SK-N-SH (cell line): ENCODE data around the gene RASGRF2. TPM values are rescaled to one million over a fixed set of nuclear protein-coding genes. Genes with fewer than 3 reads are reported as not detected.

ENCODE experiments used
- CTCF ChIA-PET: fragments of 300-600, 350-600 bp; formaldehyde crosslinking; extraction: SDS; loops from one replicate; lab custom pipeline; 2021; lab: Yijun Ruan, JAX
- POLR2A ChIA-PET: fragments of 350-600 bp; sonication (Branson Sonifier 250); formaldehyde crosslinking; extraction: SDS; loops from one replicate; lab custom pipeline; 2020; ENCODE audit warnings: antibody characterized with exemption, inconsistent platforms; lab: Yijun Ruan, JAX
- DNase-seq: peaks from one replicate; pipeline ENCODE4 v3.0.0; 2012
- H2AFZ ChIP-seq: fragments of 200-600 bp; sonication (generic); 2 replicates; pipeline ENCODE4 v1.8.1; 2016; ENCODE audit warnings: antibody characterized with exemption, mild to moderate bottlenecking, low read depth
- H3F3A ChIP-seq: fragments of 200-600 bp; sonication (generic); replicated peaks from 2 replicates; pipeline ENCODE3; 2016; ENCODE audit warnings: antibody characterized with exemption, mild to moderate bottlenecking; ENCODE audit not compliant: insufficient read depth
- H3K27ac ChIP-seq, 2 experiments: fragments of 200-500 bp in 1 of 2; fragments of 200-600 bp in 1 of 2; sonication (Bioruptor generic) in 1 of 2; sonication (generic), shearing (Covaris generic) in 1 of 2; 2 replicates each; pipeline versions ENCODE4 v1.5.1 to v1.6.1; 2014 to 2016; ENCODE audit warnings: low read depth in 2 of 2, inconsistent platforms in 1 of 2, low read length in 1 of 2, mild to moderate bottlenecking in 1 of 2, mixed read lengths in 1 of 2
- H3K27me3 ChIP-seq: fragments of 200-600 bp; sonication (generic), shearing (Covaris generic); 2 replicates; pipeline ENCODE4 v1.6.1; 2016; ENCODE audit warnings: mixed run types; ENCODE audit not compliant: insufficient read depth
- H3K36me3 ChIP-seq, 2 experiments: fragments of 200-500 bp in 1 of 2; fragments of 200-600 bp in 1 of 2; sonication (Bioruptor generic) in 1 of 2; sonication (generic) in 1 of 2; replicated peaks in 1 of 2; 2 replicates each; pipeline versions ENCODE3 to v1.5.1; 2014 to 2016; ENCODE audit warnings: low read length in 1 of 2, mild to moderate bottlenecking in 1 of 2; ENCODE audit not compliant: insufficient read depth in 2 of 2, control insufficient read depth in 1 of 2
- H3K4me1 ChIP-seq, 2 experiments: fragments of 200-500 bp in 1 of 2; fragments of 200-600 bp in 1 of 2; sonication (Bioruptor generic) in 1 of 2; sonication (generic), shearing (Covaris generic) in 1 of 2; 2 replicates each; pipeline versions ENCODE4 v1.5.1 to v1.6.1; 2014 to 2016; ENCODE audit warnings: low read depth in 1 of 2, low read length in 1 of 2, mixed run types in 1 of 2; ENCODE audit not compliant: insufficient read depth in 2 of 2, control insufficient read depth in 1 of 2
- H3K4me2 ChIP-seq: fragments of 200-600 bp; sonication (generic), shearing (Covaris generic); 2 replicates; pipeline ENCODE4 v1.6.1; 2017; ENCODE audit warnings: mixed run types
- H3K4me3 ChIP-seq, 2 experiments: fragments of 200-500 bp in 1 of 2; fragments of 200-600 bp in 1 of 2; sonication (Bioruptor generic) in 1 of 2; sonication (generic), shearing (Covaris generic) in 1 of 2; 2 replicates each; pipeline versions ENCODE4 v1.5.1 to v1.8.1; 2014 to 2016; ENCODE audit warnings: low read depth in 2 of 2, inconsistent platforms in 1 of 2, low read length in 1 of 2, mild to moderate bottlenecking in 1 of 2, mixed read lengths in 1 of 2, moderate library complexity in 1 of 2
- H3K79me2 ChIP-seq: fragments of 200-600 bp; sonication (generic); 2 replicates; pipeline ENCODE4 v1.8.1; 2017; ENCODE audit warnings: mild to moderate bottlenecking; ENCODE audit not compliant: insufficient read depth
- H3K9ac ChIP-seq: fragments of 200-600 bp; sonication (generic); 2 replicates; pipeline ENCODE4 v1.6.1; 2017; ENCODE audit warnings: mixed run types
- H3K9me2 ChIP-seq: fragments of 200-600 bp; sonication (generic); 2 replicates; pipeline ENCODE4 v1.6.1; 2017; ENCODE audit warnings: mixed run types
- H3K9me3 ChIP-seq: fragments of 200-600 bp; sonication (generic); 2 replicates; pipeline ENCODE4 v1.6.1; 2017; ENCODE audit warnings: mixed run types, mild to moderate bottlenecking, moderate library complexity
- H4K20me1 ChIP-seq: fragments of 200-600 bp; sonication (generic); 2 replicates; pipeline ENCODE4 v1.6.1; 2017; ENCODE audit warnings: mild to moderate bottlenecking, mixed run types; ENCODE audit not compliant: insufficient read depth
- CHD2 ChIP-seq: fragments of 150-350 bp; IDR thresholded peaks from 2 replicates; pipeline ENCODE4 v1.6.1; 2018; ENCODE audit warnings: low read length; ENCODE audit not compliant: partially characterized antibody
- EP300 ChIP-seq, 2 experiments: IDR thresholded peaks; 2 replicates each; pipeline versions ENCODE4 v1.4.0 to v1.6.1; 2012; ENCODE audit warnings: borderline replicate concordance in 1 of 2, low read depth in 1 of 2, low read length in 1 of 2
- EZH2phosphoT487 ChIP-seq: fragments of 200-600 bp; sonication (generic); IDR thresholded peaks from 2 replicates; pipeline ENCODE4 v1.6.1; 2017; ENCODE audit warnings: low read depth, mixed run types, mild to moderate bottlenecking, antibody characterized with exemption, moderate library complexity, borderline replicate concordance
- FOSL2 ChIP-seq: IDR thresholded peaks from 2 replicates; pipeline ENCODE4 v1.4.0; 2012; ENCODE audit warnings: low read depth, mild to moderate bottlenecking, moderate library complexity, borderline replicate concordance
- FOXJ3 ChIP-seq: sonication (generic); formaldehyde crosslinking; IDR thresholded peaks from 2 replicates; pipeline ENCODE4 v1.5.1; 2020; ENCODE audit warnings: mild to moderate bottlenecking, missing genetic modification reagents
- GATA2 ChIP-seq: sonication (generic); formaldehyde crosslinking; IDR thresholded peaks from 2 replicates; pipeline ENCODE4 v1.5.0; 2020; ENCODE audit warnings: mild to moderate bottlenecking, missing genetic modification reagents
- SMC3 ChIP-seq: IDR thresholded peaks from 2 replicates; pipeline ENCODE4 v1.6.1; 2012; ENCODE audit warnings: low read depth, low read length, improper control_type of control experiment
- TCF12 ChIP-seq: IDR thresholded peaks from 2 replicates; pipeline ENCODE4 v1.4.0; 2012
- TEAD4 ChIP-seq: IDR thresholded peaks from 2 replicates; pipeline ENCODE4 v1.4.0; 2012; ENCODE audit warnings: mild to moderate bottlenecking, borderline replicate concordance; ENCODE audit not compliant: insufficient read depth
- YY1 ChIP-seq: IDR thresholded peaks from 2 replicates; pipeline ENCODE4 v1.4.0; 2012; ENCODE audit warnings: low read depth, mild to moderate bottlenecking
- WGBS: methylation state at CpG from one replicate; pipeline ENCODE4 v1.1.6; 2017; ENCODE audit warnings: low lambda C conversion rate; 5-methylcytosine and 5-hydroxymethylcytosine counted together
- polyA plus RNA-seq, 3 experiments: library from polyadenylated mRNA; depleted of rRNA; stranded (reverse); fragments of >200 nt; gene quantifications; 2 replicates each; pipeline ENCODE4 v1.2.3, GENCODE V29; 2012
- TF ChIP-seq, protein P1 (sequence below): fragments of 150-350 bp; IDR thresholded peaks from 2 replicates; pipeline ENCODE4 v1.6.1; 2016; ENCODE audit warnings: mild to moderate bottlenecking, low read depth, low read length
- TF ChIP-seq, protein P2 (sequence below): IDR thresholded peaks from 2 replicates; pipeline ENCODE4 v1.6.1; 2012; ENCODE audit warnings: mild to moderate bottlenecking, low read depth, low read length, moderate library complexity
- TF ChIP-seq, protein P3 (sequence below): fragments of 150-350 bp; IDR thresholded peaks from 2 replicates; pipeline ENCODE4 v1.6.1; 2017; ENCODE audit warnings: antibody characterized with exemption, low read length, low read depth, borderline replicate concordance
- TF ChIP-seq, protein P4 (sequence below): IDR thresholded peaks from 2 replicates; pipeline ENCODE4; 2012

Gene RASGRF2
- polyA plus RNA-seq, 1 of the 3 experiments (the other 2 are of a cell fraction) = under 0.01 TPM

DNA sequence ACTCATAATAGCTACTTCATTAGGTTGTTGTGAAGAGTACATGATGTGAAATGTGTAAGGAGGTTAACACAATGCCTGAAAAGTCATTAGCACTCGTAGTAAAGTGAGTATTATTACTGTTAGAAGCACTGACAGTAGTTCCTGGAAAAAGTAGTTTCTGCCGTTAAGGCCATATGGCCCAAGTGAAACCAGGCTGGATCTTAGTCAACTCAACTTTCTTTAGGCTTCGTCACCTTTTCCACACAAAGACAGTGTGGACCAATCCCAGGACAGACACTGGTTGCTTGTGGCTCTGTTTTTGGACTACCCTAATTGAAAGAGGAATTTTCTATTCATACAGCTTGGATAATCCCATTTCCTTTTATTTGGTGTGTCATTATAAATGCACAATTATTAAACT is 243.6 kb downstream of the RASGRF2 start:
- Histone ChIP-seq H3K4me2 (no peak overlapping the region), H3K9me3 (no peaks in the 10 kb centered on the region), H3K4me3 (no peak overlapping the region), H3K9ac (no peak overlapping the region), H3K27ac (no peak overlapping the region), H3K79me2 (no peaks in the 10 kb centered on the region), H3K27me3 (no peaks in the 10 kb centered on the region), H3K36me3 (no peaks in the 10 kb centered on the region), H3F3A (no peaks in the 10 kb centered on the region), H4K20me1 (no peaks in the 10 kb centered on the region), H3K9me2 (no peaks in the 10 kb centered on the region), H3K4me1 (no peaks in the 10 kb centered on the region), H2AFZ (no peak overlapping the region)
- TF ChIP-seq, protein P1, sequence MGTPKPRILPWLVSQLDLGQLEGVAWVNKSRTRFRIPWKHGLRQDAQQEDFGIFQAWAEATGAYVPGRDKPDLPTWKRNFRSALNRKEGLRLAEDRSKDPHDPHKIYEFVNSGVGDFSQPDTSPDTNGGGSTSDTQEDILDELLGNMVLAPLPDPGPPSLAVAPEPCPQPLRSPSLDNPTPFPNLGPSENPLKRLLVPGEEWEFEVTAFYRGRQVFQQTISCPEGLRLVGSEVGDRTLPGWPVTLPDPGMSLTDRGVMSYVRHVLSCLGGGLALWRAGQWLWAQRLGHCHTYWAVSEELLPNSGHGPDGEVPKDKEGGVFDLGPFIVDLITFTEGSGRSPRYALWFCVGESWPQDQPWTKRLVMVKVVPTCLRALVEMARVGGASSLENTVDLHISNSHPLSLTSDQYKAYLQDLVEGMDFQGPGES = no peak
- TF ChIP-seq, protein P2, sequence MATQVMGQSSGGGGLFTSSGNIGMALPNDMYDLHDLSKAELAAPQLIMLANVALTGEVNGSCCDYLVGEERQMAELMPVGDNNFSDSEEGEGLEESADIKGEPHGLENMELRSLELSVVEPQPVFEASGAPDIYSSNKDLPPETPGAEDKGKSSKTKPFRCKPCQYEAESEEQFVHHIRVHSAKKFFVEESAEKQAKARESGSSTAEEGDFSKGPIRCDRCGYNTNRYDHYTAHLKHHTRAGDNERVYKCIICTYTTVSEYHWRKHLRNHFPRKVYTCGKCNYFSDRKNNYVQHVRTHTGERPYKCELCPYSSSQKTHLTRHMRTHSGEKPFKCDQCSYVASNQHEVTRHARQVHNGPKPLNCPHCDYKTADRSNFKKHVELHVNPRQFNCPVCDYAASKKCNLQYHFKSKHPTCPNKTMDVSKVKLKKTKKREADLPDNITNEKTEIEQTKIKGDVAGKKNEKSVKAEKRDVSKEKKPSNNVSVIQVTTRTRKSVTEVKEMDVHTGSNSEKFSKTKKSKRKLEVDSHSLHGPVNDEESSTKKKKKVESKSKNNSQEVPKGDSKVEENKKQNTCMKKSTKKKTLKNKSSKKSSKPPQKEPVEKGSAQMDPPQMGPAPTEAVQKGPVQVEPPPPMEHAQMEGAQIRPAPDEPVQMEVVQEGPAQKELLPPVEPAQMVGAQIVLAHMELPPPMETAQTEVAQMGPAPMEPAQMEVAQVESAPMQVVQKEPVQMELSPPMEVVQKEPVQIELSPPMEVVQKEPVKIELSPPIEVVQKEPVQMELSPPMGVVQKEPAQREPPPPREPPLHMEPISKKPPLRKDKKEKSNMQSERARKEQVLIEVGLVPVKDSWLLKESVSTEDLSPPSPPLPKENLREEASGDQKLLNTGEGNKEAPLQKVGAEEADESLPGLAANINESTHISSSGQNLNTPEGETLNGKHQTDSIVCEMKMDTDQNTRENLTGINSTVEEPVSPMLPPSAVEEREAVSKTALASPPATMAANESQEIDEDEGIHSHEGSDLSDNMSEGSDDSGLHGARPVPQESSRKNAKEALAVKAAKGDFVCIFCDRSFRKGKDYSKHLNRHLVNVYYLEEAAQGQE = no peak
- TF ChIP-seq TEAD4 = no peak
- TF ChIP-seq, protein P3, sequence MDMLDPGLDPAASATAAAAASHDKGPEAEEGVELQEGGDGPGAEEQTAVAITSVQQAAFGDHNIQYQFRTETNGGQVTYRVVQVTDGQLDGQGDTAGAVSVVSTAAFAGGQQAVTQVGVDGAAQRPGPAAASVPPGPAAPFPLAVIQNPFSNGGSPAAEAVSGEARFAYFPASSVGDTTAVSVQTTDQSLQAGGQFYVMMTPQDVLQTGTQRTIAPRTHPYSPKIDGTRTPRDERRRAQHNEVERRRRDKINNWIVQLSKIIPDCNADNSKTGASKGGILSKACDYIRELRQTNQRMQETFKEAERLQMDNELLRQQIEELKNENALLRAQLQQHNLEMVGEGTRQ = no peak
- no peak for TF ChIP-seq GATA2 (CRISPR knock-in tag)
- TF ChIP-seq FOSL2 = no peak
- TF ChIP-seq, protein P4, sequence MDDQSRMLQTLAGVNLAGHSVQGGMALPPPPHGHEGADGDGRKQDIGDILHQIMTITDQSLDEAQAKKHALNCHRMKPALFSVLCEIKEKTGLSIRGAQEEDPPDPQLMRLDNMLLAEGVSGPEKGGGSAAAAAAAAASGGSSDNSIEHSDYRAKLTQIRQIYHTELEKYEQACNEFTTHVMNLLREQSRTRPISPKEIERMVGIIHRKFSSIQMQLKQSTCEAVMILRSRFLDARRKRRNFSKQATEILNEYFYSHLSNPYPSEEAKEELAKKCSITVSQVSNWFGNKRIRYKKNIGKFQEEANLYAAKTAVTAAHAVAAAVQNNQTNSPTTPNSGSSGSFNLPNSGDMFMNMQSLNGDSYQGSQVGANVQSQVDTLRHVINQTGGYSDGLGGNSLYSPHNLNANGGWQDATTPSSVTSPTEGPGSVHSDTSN = no peak
- TF ChIP-seq SMC3 = no peak
- TF ChIP-seq FOXJ3 = no peak
- no peak for TF ChIP-seq TCF12
- no peak for TF ChIP-seq EP300 (IDR thresholded peaks at IDR 0.05; ENCODE audit: borderline replicate concordance in 1 of 2, low read depth in 1 of 2, low read length in 1 of 2)
- TF ChIP-seq EZH2phosphoT487 = no peak
- no peak for TF ChIP-seq YY1
- TF ChIP-seq CHD2 = no peak
- CTCF ChIA-PET = interaction anchor here (0.6 to 2.1 kb wide), 4 partner anchors 9 to 516 kb away, joined by 3 to 14 read pairs (median 5); no protein-coding TSS in a partner anchor
- POLR2A ChIA-PET = no interaction called here
- WGBS = 88% methylated on average over 3 of the region's 3 CpGs
- DNase-seq = no peak
